ENCODE data around the gene PCNT. TPM values are rescaled to one million over a fixed set of nuclear protein-coding genes. Genes with fewer than 3 reads are reported as not detected.

PCNT gene
- total and polyA plus RNA-seq, 2 of the 8 experiments (the other 6 are each of a cell fraction or from before 2014, with no cell fraction given): 9.9 to 45.1 TPM

DNA sequence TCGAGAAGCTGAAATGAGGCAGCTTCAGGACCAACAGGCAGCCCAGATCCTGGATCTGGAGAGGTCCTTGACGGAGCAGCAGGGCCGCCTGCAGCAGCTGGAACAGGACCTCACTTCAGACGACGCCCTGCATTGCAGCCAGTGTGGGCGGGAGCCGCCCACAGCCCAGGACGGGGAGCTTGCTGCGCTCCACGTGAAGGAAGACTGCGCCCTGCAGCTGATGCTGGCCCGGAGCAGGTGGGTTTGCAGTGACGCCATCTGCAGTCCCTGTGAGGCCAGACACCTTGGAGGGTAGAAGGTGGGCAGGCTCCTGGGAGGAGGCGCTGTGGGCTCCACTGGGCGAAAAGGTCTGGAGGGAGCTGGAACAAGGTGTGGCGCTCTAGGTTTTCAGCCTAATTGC, 39.7 kb downstream of the PCNT start:
- CTCF ChIA-PET (ENCODE audit: partially characterized antibody): interaction anchor here (0.6 to 1.0 kb wide), 2 partner anchors 27 to 211 kb away, joined by 3 read pairs; no protein-coding TSS in a partner anchor
- Histone ChIP-seq H3K79me1 (ENCODE audit: low read depth, low read length) (peaks cover 3% of the 10 kb centered on the region; the same call in 1 of the 2 replicates), H2BK5ac (ENCODE audit: low read depth, low read length) (no peak overlapping the region), H3K27me3 (replicated peaks in 1 of 4; ENCODE audit: control insufficient read depth in 3 of 4, extremely low read depth in 1 of 4, insufficient read depth in 3 of 4, low read length in 3 of 4) (no peaks in the 10 kb centered on the region), H4K20me1 (replicated peaks in 1 of 2; ENCODE audit: control insufficient read depth in 1 of 2, insufficient read depth in 2 of 2, low read length in 2 of 2) (peaks cover 0 to 2% of the 10 kb centered on the region in 2 experiments), H2AK5ac (ENCODE audit: low read depth, low read length) (no peak overlapping the region), H3K27ac (ENCODE audit: low read depth, low read length) (no peak overlapping the region), H2BK20ac (ENCODE audit: low read length) (no peak overlapping the region), H3K4ac (replicated peaks; ENCODE audit: insufficient read length, low read depth, low read length) (no peak overlapping the region), H3K79me2 (ENCODE audit: control insufficient read depth in 1 of 2, insufficient read depth in 2 of 2, low read length in 2 of 2) (peaks cover 0 to 8% of the 10 kb centered on the region in 2 experiments; a peak in 2 of 4 replicates), H2AFZ (ENCODE audit: low read length) (no peak overlapping the region), H3K4me2 (ENCODE audit: insufficient read depth in 1 of 2, low read depth in 2 of 2, low read length in 2 of 2) (no peak overlapping the region), H2BK15ac (ENCODE audit: low read length) (no peak overlapping the region), H4K91ac (replicated peaks; ENCODE audit: insufficient read length, low read length) (no peak overlapping the region), H3K4me1 (replicated peaks in 1 of 4; ENCODE audit: control insufficient read depth in 3 of 4, insufficient read depth in 4 of 4, low read length in 3 of 4) (no peaks in the 10 kb centered on the region), H3K23me2 (ENCODE audit: low read depth, low read length) (no peaks in the 10 kb centered on the region), H3K36me3 (ENCODE audit: control insufficient read depth in 2 of 4, insufficient read depth in 4 of 4, low read length in 3 of 4) (peaks cover 14 to 45% (median 34%) of the 10 kb centered on the region in 4 experiments; a peak in 6 of 8 replicates), H3K14ac (ENCODE audit: insufficient read length) (no peak overlapping the region), H4K8ac (ENCODE audit: extremely low read depth, insufficient read depth, low read length) (no peak overlapping the region), H3K18ac (ENCODE audit: extremely low read depth, low read length) (no peak overlapping the region), H2BK120ac (replicated peaks; ENCODE audit: low read depth, low read length) (no peak overlapping the region), H3K4me3 (ENCODE audit: extremely low read depth in 1 of 4, insufficient read depth in 2 of 4, low read depth in 3 of 4, low read length in 4 of 4) (no peak overlapping the region), H4K5ac (ENCODE audit: insufficient read length, low read depth, low read length) (no peak overlapping the region), H3K56ac (replicated peaks; ENCODE audit: insufficient read length, low read depth, low read length) (no peak overlapping the region), H3K9ac (replicated peaks in 1 of 4; ENCODE audit: extremely low read depth in 1 of 4, low read depth in 3 of 4, low read length in 3 of 4) (no peak overlapping the region), H3K9me3 (ENCODE audit: insufficient read depth in 2 of 2, low read depth in 1 of 2, low read length in 1 of 2) (peaks cover 0 to 7% of the 10 kb centered on the region in 2 experiments; a peak in 1 of 4 replicates), H2BK12ac (ENCODE audit: low read depth, low read length) (no peak overlapping the region), H3K23ac (ENCODE audit: insufficient read length) (no peak overlapping the region)
- no peak for DNase-seq (ENCODE audit: low read depth in 1 of 2, low spot score in 2 of 2)
- 95% methylated on average over 16 of the region's 16 CpGs; no CpG with 5 or more reads in 1 of the 2 experiments for WGBS, 2 experiments (ENCODE audit: extremely low coverage in 1 of 2, insufficient coverage in 1 of 2, insufficient read length in 1 of 2, insufficient replicate concordance in 2 of 2, low coverage in 1 of 2, low lambda C conversion rate in 2 of 2, missing lambda C conversion rate in 1 of 2)
- POLR2A ChIA-PET (ENCODE audit: partially characterized antibody): interaction anchor here (1.1 kb wide), 1 partner anchor 67 kb away, joined by 3 read pairs; no protein-coding TSS in a partner anchor
- no peak for FAIRE-seq
- no peak for TF ChIP-seq BCL11A (IDR thresholded peaks at IDR 0.05; ENCODE audit: low read depth in 2 of 2, low read length in 2 of 2)
- no peak for TF ChIP-seq EZH2 (IDR thresholded peaks at IDR 0.05; ENCODE audit: low read depth, low read length, severe bottlenecking)
- no peak for TF ChIP-seq USF2 (IDR thresholded peaks at IDR 0.05; ENCODE audit: low read length)
- TF ChIP-seq BRCA1 (IDR thresholded peaks at IDR 0.05; ENCODE audit: low read depth, low read length): no peak
- no peak for TF ChIP-seq CHD1 (IDR thresholded peaks at IDR 0.05; ENCODE audit: low read depth, low read length)
- TF ChIP-seq RAD21 (IDR thresholded peaks at IDR 0.05 in 1 of 2, conservative IDR thresholded peaks at IDR 0.05 in 1 of 2; ENCODE audit: low read depth in 2 of 2, low read length in 2 of 2): no peak
- TF ChIP-seq CBX5 (IDR thresholded peaks at IDR 0.05; ENCODE audit: low read depth, low read length): no peak
- no peak for TF ChIP-seq MAFK (IDR thresholded peaks at IDR 0.05; ENCODE audit: low read depth, low read length)
- TF ChIP-seq TBP (IDR thresholded peaks at IDR 0.05; ENCODE audit: low read depth, low read length): no peak
